ENCODE data around the gene FRMD5. TPM values are rescaled to one million over a fixed set of nuclear protein-coding genes. Genes with fewer than 3 reads are reported as not detected.

Gene FRMD5
- total and polyA plus RNA-seq, 2 donors (not counting 1 experiment from before 2014, with no cell fraction given): 1.9 to 4.3 TPM

DNA sequence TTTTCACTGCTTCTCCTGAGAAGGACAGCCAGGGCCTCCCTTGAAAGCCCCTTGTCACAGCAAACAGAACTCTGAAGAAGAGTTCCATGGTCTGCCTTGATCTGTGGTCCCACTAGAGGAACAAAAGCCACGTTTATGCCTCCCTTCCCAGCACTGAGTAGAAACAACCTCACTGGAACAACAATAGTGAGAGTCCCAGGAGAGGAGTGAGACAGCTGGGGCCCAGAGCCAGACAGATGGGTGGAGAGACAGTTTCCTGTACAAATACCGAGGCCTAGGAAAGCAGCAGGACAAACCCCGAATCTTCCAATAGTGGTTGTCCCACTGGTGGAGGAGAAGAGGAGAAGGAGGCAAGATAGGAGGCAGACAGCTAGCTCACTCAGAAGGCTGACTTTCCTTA lies 262.2 kb downstream of the FRMD5 start:
- H3K27me3 ChIP-seq (ENCODE audit: control insufficient read depth, insufficient read depth, low read length): peaks cover 3% of the 10 kb centered on the region
- H3K9me3 ChIP-seq (ENCODE audit: control insufficient read depth, insufficient read depth, low read depth, low read length): no peaks in the 10 kb centered on the region
- H3K4me2 ChIP-seq (ENCODE audit: extremely low read depth, insufficient read depth, low read length): no peak overlapping the region
- TF ChIP-seq CTCF (conservative IDR thresholded peaks at IDR 0.05 in 1 of 2, IDR thresholded peaks at IDR 0.05 in 1 of 2; ENCODE audit: low read depth in 1 of 2, low read length in 2 of 2): no peak
- no peak for TF ChIP-seq EZH2 (IDR thresholded peaks at IDR 0.05; ENCODE audit: low read length, missing control alignments)
- no peak overlapping the region for H3K9ac ChIP-seq (ENCODE audit: insufficient read depth, low read length)
- H3K27ac ChIP-seq (ENCODE audit: insufficient read depth, low read length): no peak overlapping the region
- DNase-seq (ENCODE audit: low read depth in 2 of 2): no peak
- no peaks in the 10 kb centered on the region for H3K79me2 ChIP-seq (ENCODE audit: control insufficient read depth, insufficient read depth, low read length)
- H2AFZ ChIP-seq (ENCODE audit: low read length): no peak overlapping the region
- no peaks in the 10 kb centered on the region for H3K36me3 ChIP-seq (ENCODE audit: control insufficient read depth, insufficient read depth, low read length)
- H3K4me3 ChIP-seq (replicated peaks in 1 of 4; ENCODE audit: control extremely low read depth in 1 of 4, insufficient read depth in 1 of 4, low read depth in 3 of 4, low read length in 4 of 4): no peak overlapping the region
- H4K20me1 ChIP-seq (ENCODE audit: control insufficient read depth, extremely low read depth, insufficient read depth, low read length): no peaks in the 10 kb centered on the region
- H3K4me1 ChIP-seq (ENCODE audit: control insufficient read depth, extremely low read depth, insufficient read depth, low read length): no peaks in the 10 kb centered on the region

DNA sequence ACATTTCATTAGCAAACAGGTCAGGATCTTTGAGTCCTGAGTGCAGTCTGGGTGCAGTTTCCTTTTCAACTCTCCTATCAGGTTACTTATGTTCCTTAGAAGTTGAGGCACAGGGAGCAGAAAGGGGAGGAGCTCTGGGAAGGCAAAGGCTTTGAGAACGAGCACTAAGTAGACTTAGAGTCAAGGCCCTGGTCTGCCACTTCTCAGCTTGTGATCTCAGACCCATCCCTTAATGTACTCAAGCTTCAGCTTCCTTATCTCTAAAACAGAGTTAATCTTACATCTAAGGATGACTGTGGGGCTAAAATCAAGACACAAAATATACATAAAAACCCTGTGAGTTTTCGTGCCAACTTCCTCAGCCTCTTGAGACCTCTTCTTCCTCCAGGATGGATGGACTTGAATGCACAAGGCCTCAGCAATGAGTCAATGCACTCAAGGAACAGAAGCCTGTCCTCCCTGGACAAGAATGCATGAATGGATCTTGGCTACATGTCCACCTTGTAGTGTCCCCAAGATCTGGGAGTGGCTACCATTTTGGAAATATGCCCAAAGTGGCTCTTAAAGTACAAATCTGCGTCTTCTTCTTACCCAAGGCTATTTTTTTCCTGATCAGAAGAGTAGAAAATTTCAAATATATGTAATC lies 263.2 kb downstream of the FRMD5 start:
- H3K4me2 ChIP-seq (ENCODE audit: extremely low read depth, insufficient read depth, low read length): no peak overlapping the region
- peaks cover 3% of the 10 kb centered on the region for H3K27me3 ChIP-seq (ENCODE audit: control insufficient read depth, insufficient read depth, low read length)
- H2AFZ ChIP-seq (ENCODE audit: low read length): no peak overlapping the region
- H3K36me3 ChIP-seq (ENCODE audit: control insufficient read depth, insufficient read depth, low read length): no peaks in the 10 kb centered on the region
- no peak overlapping the region for H3K27ac ChIP-seq (ENCODE audit: insufficient read depth, low read length)
- H4K20me1 ChIP-seq (ENCODE audit: control insufficient read depth, extremely low read depth, insufficient read depth, low read length): no peaks in the 10 kb centered on the region
- H3K9ac ChIP-seq (ENCODE audit: insufficient read depth, low read length): no peak overlapping the region
- no peak overlapping the region for H3K4me3 ChIP-seq (replicated peaks in 1 of 4; ENCODE audit: control extremely low read depth in 1 of 4, insufficient read depth in 1 of 4, low read depth in 3 of 4, low read length in 4 of 4)
- no peaks in the 10 kb centered on the region for H3K9me3 ChIP-seq (ENCODE audit: control insufficient read depth, insufficient read depth, low read depth, low read length)
- no peaks in the 10 kb centered on the region for H3K79me2 ChIP-seq (ENCODE audit: control insufficient read depth, insufficient read depth, low read length)
- no peaks in the 10 kb centered on the region for H3K4me1 ChIP-seq (ENCODE audit: control insufficient read depth, extremely low read depth, insufficient read depth, low read length)
- TF ChIP-seq EZH2 (IDR thresholded peaks at IDR 0.05; ENCODE audit: low read length, missing control alignments) (no peak), CTCF (conservative IDR thresholded peaks at IDR 0.05 in 1 of 2, IDR thresholded peaks at IDR 0.05 in 1 of 2; ENCODE audit: low read depth in 1 of 2, low read length in 2 of 2) (no peak)
- no peak for DNase-seq (ENCODE audit: low read depth in 2 of 2)

DNA sequence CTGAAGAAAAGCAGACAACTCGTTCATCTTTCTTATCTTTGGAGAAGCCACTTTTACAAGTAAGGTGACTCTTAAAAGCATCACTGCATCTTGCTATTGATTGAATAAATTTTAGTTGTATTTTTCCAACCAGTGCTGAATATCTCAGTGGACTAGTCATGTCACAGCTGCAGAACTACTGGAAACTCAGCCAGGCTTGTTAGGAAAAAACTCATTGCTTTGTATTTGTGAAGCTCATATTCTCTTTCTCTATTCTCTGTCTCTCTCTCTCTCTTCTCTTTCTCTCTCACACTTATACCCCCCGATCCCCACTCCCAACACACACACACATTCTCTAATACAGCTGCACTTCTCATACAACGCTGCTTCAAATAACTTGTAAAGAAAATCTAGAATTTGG lies 264.0 kb downstream of the FRMD5 start:
- Histone ChIP-seq H3K27ac (ENCODE audit: insufficient read depth, low read length) (no peak overlapping the region), H3K79me2 (ENCODE audit: control insufficient read depth, insufficient read depth, low read length) (no peaks in the 10 kb centered on the region), H3K4me3 (replicated peaks in 1 of 4; ENCODE audit: control extremely low read depth in 1 of 4, insufficient read depth in 1 of 4, low read depth in 3 of 4, low read length in 4 of 4) (no peak overlapping the region), H3K4me1 (ENCODE audit: control insufficient read depth, extremely low read depth, insufficient read depth, low read length) (no peaks in the 10 kb centered on the region), H3K27me3 (ENCODE audit: control insufficient read depth, insufficient read depth, low read length) (peaks cover 3% of the 10 kb centered on the region), H3K4me2 (ENCODE audit: extremely low read depth, insufficient read depth, low read length) (no peak overlapping the region), H4K20me1 (ENCODE audit: control insufficient read depth, extremely low read depth, insufficient read depth, low read length) (no peaks in the 10 kb centered on the region), H3K9me3 (ENCODE audit: control insufficient read depth, insufficient read depth, low read depth, low read length) (no peaks in the 10 kb centered on the region), H3K36me3 (ENCODE audit: control insufficient read depth, insufficient read depth, low read length) (no peaks in the 10 kb centered on the region), H2AFZ (ENCODE audit: low read length) (no peak overlapping the region), H3K9ac (ENCODE audit: insufficient read depth, low read length) (no peak overlapping the region)
- TF ChIP-seq EZH2 (IDR thresholded peaks at IDR 0.05; ENCODE audit: low read length, missing control alignments) (no peak), CTCF (conservative IDR thresholded peaks at IDR 0.05 in 1 of 2, IDR thresholded peaks at IDR 0.05 in 1 of 2; ENCODE audit: low read depth in 1 of 2, low read length in 2 of 2) (no peak)
- DNase-seq (ENCODE audit: low read depth in 2 of 2): no peak

All from fibroblast of lung (primary cell).